ENCODE measurements around the gene AKR1D1. TPM values are rescaled to one million over a fixed set of nuclear protein-coding genes. Genes with fewer than 3 reads are reported as not detected.
A peak's percentile ranks its signal among the peaks of the same experiment; 100 is the strongest.

The AKR1D1 gene
- total RNA-seq, 4 donors from 2014 or later = not detected

DNA sequence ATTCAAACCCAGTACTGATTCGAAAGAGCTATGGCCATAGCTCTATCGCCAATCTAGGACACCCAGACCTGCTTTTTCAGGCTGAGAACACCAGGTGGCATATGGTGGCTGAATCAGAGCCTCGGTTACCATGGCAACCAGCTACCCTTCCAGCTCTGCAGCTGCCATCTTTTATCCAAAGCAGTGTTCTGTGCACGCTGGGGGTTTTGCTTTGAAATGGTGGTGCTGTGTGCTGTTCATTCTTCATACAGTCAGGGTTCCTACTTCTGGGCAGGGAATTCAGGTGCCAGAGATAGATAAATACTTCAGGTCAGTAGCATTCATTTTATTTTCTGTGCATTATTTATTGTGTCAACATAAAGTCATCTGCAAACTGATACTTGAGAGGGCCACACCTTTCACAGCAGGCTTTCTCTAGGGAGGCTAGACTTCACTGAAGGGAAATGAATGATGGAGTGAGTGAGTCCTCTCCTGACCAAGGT lies 85.4 kb downstream of the AKR1D1 start:
- no peak for TF ChIP-seq POLR2AphosphoS5 (IDR thresholded peaks at IDR 0.05)
- TF ChIP-seq, protein P1, sequence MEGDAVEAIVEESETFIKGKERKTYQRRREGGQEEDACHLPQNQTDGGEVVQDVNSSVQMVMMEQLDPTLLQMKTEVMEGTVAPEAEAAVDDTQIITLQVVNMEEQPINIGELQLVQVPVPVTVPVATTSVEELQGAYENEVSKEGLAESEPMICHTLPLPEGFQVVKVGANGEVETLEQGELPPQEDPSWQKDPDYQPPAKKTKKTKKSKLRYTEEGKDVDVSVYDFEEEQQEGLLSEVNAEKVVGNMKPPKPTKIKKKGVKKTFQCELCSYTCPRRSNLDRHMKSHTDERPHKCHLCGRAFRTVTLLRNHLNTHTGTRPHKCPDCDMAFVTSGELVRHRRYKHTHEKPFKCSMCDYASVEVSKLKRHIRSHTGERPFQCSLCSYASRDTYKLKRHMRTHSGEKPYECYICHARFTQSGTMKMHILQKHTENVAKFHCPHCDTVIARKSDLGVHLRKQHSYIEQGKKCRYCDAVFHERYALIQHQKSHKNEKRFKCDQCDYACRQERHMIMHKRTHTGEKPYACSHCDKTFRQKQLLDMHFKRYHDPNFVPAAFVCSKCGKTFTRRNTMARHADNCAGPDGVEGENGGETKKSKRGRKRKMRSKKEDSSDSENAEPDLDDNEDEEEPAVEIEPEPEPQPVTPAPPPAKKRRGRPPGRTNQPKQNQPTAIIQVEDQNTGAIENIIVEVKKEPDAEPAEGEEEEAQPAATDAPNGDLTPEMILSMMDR (IDR thresholded peaks at IDR 0.05) = peak; percentile 35 to 80 (median 54)
- Histone ChIP-seq H3K9me3 (peaks cover 14 to 15% of the 10 kb centered on the region in 2 donors), H3K4me3 (no peak overlapping the region), H3K27me3 (no peaks in the 10 kb centered on the region), H3K4me1 (no peaks in the 10 kb centered on the region), H3K36me3 (no peaks in the 10 kb centered on the region), H3K27ac (no peak overlapping the region)
- peak; percentile 82 for DNase-seq
- intact Hi-C loops (cut with DNase I; ENCODE audit: low total_unique reads) = no loop called here
- WGBS, 2 donors (ENCODE audit: low coverage in 1 of 2) = 9 to 20% methylated on average over 1 to 4 of the region's 4 CpGs
- in situ Hi-C loops (cut with MboI; ENCODE audit: low pct_ligation_motif_present in 1 of 4, low pct_unique_long_range_greater_than_20kb in 1 of 4, low sequenced_read_pairs in 3 of 4) = loop anchor here (10.0 kb wide), 1 partner anchor 573 kb away; no protein-coding TSS in a partner anchor

DNA sequence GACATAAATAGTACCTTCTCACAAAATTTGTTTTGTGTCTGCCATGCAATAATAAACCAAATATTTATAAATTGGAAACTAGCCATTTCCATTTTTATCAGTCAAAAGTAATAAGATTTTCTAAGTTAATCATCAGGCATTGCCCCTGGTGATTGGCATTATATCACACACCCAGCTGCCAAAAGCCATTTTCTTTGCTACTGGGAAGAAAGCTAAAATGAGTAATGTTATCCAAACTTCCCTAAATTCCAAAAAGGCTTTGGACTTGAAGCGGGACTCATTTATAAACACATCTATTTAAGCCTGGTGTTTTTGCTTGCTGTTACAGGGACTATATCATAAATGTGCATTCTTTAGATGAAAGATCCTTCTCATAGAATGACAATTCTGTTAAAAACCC lies 86.0 kb downstream of the AKR1D1 start:
- intact Hi-C loops (cut with DNase I; ENCODE audit: low total_unique reads) = no loop called here
- 36 to 90% methylated on average over 1 of the region's 1 CpG for WGBS, 2 donors (ENCODE audit: low coverage in 1 of 2)

DNA sequence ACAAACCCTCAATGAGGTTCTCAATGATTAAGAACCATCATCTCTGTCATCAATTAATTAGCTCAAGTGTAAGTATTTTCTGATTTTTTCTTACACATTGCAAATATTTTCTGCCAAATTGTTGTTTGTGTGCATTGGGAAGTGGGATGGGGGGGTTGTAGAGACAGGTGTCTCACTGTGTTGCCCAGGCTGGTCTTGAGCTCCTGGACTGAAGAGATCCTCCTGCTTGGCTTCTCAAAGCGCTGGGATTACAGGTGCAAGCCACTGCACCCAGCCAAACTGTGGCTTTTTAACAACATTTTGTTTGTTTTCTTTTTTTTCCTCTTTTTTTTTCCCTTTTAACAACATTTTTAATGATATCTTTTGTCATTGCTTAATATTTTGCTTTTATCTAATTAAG lies 87.5 kb downstream of the AKR1D1 start:
- Histone ChIP-seq H3K27me3 (no peaks in the 10 kb centered on the region), H3K27ac (no peak overlapping the region), H3K4me1 (no peaks in the 10 kb centered on the region), H3K9me3 (peaks cover 14 to 15% of the 10 kb centered on the region in 2 donors), H3K4me3 (no peak overlapping the region), H3K36me3 (no peaks in the 10 kb centered on the region)
- intact Hi-C loops (cut with DNase I; ENCODE audit: low total_unique reads) = no loop called here
- in situ Hi-C loops (cut with MboI; ENCODE audit: low pct_ligation_motif_present in 1 of 4, low pct_unique_long_range_greater_than_20kb in 1 of 4, low sequenced_read_pairs in 3 of 4) = loop anchor here (10.0 kb wide), 1 partner anchor 571 kb away; no protein-coding TSS in a partner anchor
- WGBS, 2 donors (ENCODE audit: low coverage in 1 of 2) = 80 to 84% methylated on average over 1 of the region's 1 CpG
- no peak for DNase-seq
- no peak for TF ChIP-seq EP300 (IDR thresholded peaks at IDR 0.05; ENCODE audit: low read depth)
- no peak for TF ChIP-seq POLR2A (IDR thresholded peaks at IDR 0.05)
- no peak for TF ChIP-seq POLR2AphosphoS5 (IDR thresholded peaks at IDR 0.05)
- TF ChIP-seq, protein P1 (IDR thresholded peaks at IDR 0.05) = no peak

More for the DNA sequence above, 86.0 kb downstream of the AKR1D1 start:
- H3K4me3 ChIP-seq = no peak overlapping the region
- in situ Hi-C loops (cut with MboI; ENCODE audit: low pct_ligation_motif_present in 1 of 4, low pct_unique_long_range_greater_than_20kb in 1 of 4, low sequenced_read_pairs in 3 of 4) = loop anchor here (10.0 kb wide), 1 partner anchor 573 kb away; no protein-coding TSS in a partner anchor
- H3K4me1 ChIP-seq = no peaks in the 10 kb centered on the region
- no peak overlapping the region for H3K27ac ChIP-seq
- H3K36me3 ChIP-seq = no peaks in the 10 kb centered on the region
- no peak for DNase-seq
- TF ChIP-seq POLR2A (IDR thresholded peaks at IDR 0.05) (no peak), EP300 (IDR thresholded peaks at IDR 0.05; ENCODE audit: low read depth) (no peak), POLR2AphosphoS5 (IDR thresholded peaks at IDR 0.05) (no peak)
- TF ChIP-seq, protein P1 (IDR thresholded peaks at IDR 0.05) = no peak
- peaks cover 14 to 15% of the 10 kb centered on the region in 2 donors for H3K9me3 ChIP-seq
- H3K27me3 ChIP-seq = no peaks in the 10 kb centered on the region

DNA sequence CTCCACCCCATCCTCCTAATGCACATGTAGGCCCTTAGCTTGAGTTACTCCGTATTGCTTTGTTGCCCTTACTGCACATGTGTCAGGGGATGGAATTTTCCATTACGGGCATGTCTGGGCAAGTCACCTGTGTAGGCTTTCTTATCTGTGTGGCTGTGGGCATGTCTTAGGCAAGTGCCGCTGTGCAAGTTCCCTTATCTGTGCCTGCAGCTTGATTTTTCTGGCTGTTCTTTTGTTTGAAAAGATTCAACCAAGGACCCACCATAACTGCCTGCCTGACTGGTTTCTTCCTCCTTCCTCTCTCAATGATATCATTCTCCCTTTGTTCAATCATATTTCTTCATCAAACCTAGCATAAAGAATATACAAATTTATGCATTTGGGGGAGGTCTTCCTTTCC lies 88.5 kb downstream of the AKR1D1 start:
- Histone ChIP-seq H3K4me3 (no peak overlapping the region), H3K27me3 (no peaks in the 10 kb centered on the region)
- in situ Hi-C loops (cut with MboI; ENCODE audit: low pct_ligation_motif_present in 1 of 4, low pct_unique_long_range_greater_than_20kb in 1 of 4, low sequenced_read_pairs in 3 of 4) = loop anchor here (10.0 kb wide), 1 partner anchor 570 kb away; no protein-coding TSS in a partner anchor

More for the DNA sequence above, 88.5 kb downstream of the AKR1D1 start:
- H3K9me3 ChIP-seq = peaks cover 14 to 15% of the 10 kb centered on the region in 2 donors
- H3K36me3 ChIP-seq = no peaks in the 10 kb centered on the region
- intact Hi-C loops (cut with DNase I; ENCODE audit: low total_unique reads) = no loop called here
- TF ChIP-seq, protein P1 (IDR thresholded peaks at IDR 0.05) = no peak
- TF ChIP-seq POLR2A (IDR thresholded peaks at IDR 0.05) = no peak
- TF ChIP-seq POLR2AphosphoS5 (IDR thresholded peaks at IDR 0.05) = no peak
- no peak for TF ChIP-seq EP300 (IDR thresholded peaks at IDR 0.05; ENCODE audit: low read depth)
- DNase-seq = no peak
- WGBS, 2 donors (ENCODE audit: low coverage in 1 of 2) = 93% methylated on average over 3 of the region's 3 CpGs; no CpG with 5 or more reads in 1 of the 2 donors
- no peak overlapping the region for H3K27ac ChIP-seq
- H3K4me1 ChIP-seq = no peaks in the 10 kb centered on the region
